Kidney (tissue), 14 donors: ENCODE data around the gene ANO4. TPM values are rescaled to one million over a fixed set of nuclear protein-coding genes. Genes with fewer than 3 reads are reported as not detected.
A peak's percentile ranks its signal among the peaks of the same experiment; 100 is the strongest.

ENCODE experiments used
- DNase-seq, 5 donors: peaks; one replicate each; pipeline ENCODE4 v3.0.0-alpha.2; 2013 to 2020
- FAIRE-seq: peaks from 2 replicates; lab custom pipeline; 2012; peaks lifted over from hg19 to GRCh38; lab: Jason Lieb, UNC
- H3K27ac ChIP-seq, 2 donors: one replicate each; pipeline ENCODE4 v1.7.0; 2013; ENCODE audit warnings: low read depth in 2 of 2, low read length in 2 of 2, inconsistent platforms in 1 of 2
- H3K27me3 ChIP-seq: one replicate; pipeline ENCODE4 v1.7.1; 2013; ENCODE audit warnings: low read length, inconsistent platforms; ENCODE audit not compliant: control insufficient read depth, insufficient read depth
- H3K36me3 ChIP-seq, 3 donors: one replicate each; pipeline versions ENCODE4 v1.7.0 to v1.7.1; 2013; ENCODE audit warnings: low read length in 3 of 3, control low read depth in 1 of 3, inconsistent platforms in 1 of 3; ENCODE audit not compliant: insufficient read depth in 3 of 3, control insufficient read depth in 2 of 3
- H3K4me1 ChIP-seq, 3 donors: one replicate each; pipeline versions ENCODE4 v1.7.0 to v1.7.1; 2013; ENCODE audit warnings: low read length in 3 of 3, inconsistent platforms in 1 of 3, low read depth in 1 of 3; ENCODE audit not compliant: control insufficient read depth in 2 of 3, insufficient read depth in 2 of 3
- H3K4me3 ChIP-seq, 3 donors: one replicate each; pipeline versions ENCODE4 v1.7.0 to v1.8.1; 2013; ENCODE audit warnings: low read length in 3 of 3, control low read depth in 1 of 3, inconsistent platforms in 1 of 3
- H3K9ac ChIP-seq, 3 donors: one replicate each; pipeline versions ENCODE4 v1.7.0 to v1.7.1; 2013; ENCODE audit warnings: low read length in 3 of 3, control low read depth in 1 of 3, inconsistent platforms in 1 of 3
- H3K9me3 ChIP-seq, 3 donors: one replicate each; pipeline versions ENCODE4 v1.7.0 to v1.7.1; 2013; ENCODE audit warnings: low read length in 3 of 3, control low read depth in 1 of 3, inconsistent platforms in 1 of 3; ENCODE audit not compliant: control insufficient read depth in 2 of 3, insufficient read depth in 1 of 3
- CTCF ChIP-seq: IDR thresholded peaks from 3 replicates; pipeline ENCODE4 v1.5.1; 2012; ENCODE audit warnings: mild to moderate bottlenecking, moderate library complexity, borderline replicate concordance; ENCODE audit not compliant: insufficient read depth; ENCODE audit errors: extremely low read depth
- intact Hi-C: fragments of 100-400 bp; cut with DNase I; formaldehyde crosslinking; loops from one replicate; pipeline ENCODE4 v1.11.1; 2022
- polyA plus RNA-seq: library from polyadenylated mRNA; stranded (reverse); fragments of 350-450 nt; fragmentation: Illumina TruSeq; extraction: RNeasy Lipid Tissue Mini Kit (QIAGEN cat#74804); gene quantifications from one replicate; pipeline ENCODE4 v1.2.3, GENCODE V29; 2014; ENCODE audit warnings: low read depth, low replicate concordance; ENCODE audit not compliant: insufficient read depth
- total RNA-seq: library from RNA; stranded (reverse); fragmentation: NEBNext Ultra II Directional; extraction: Animal tissue kit (Norgen Biotek cat#: 25700); gene quantifications from one replicate; pipeline ENCODE4 v1.2.1, GENCODE V29; 2021
- donor health status: control.
- donor health status: control.
- donor health status: control.
- donor health status: control.
- donor health status: control.
- donor health status: DM: yes; HTN: yes; CAD: no.
- donor health status: Normal renal cell carcinoma (clear cell type).

Gene ANO4
- total and polyA plus RNA-seq, 2 donors from 2014 or later: 0.82 to 2.9 TPM

- Histone ChIP-seq H3K9ac (no peak overlapping the region), H3K27ac (no peak overlapping the region), H3K4me3 (no peak overlapping the region), H3K27me3 (no peaks in the 10 kb centered on the region), H3K4me1 (no peaks in the 10 kb centered on the region), H3K9me3 (no peaks in the 10 kb centered on the region), H3K36me3 (no peaks in the 10 kb centered on the region)
- FAIRE-seq: no peak
- intact Hi-C loops: no loop called here
- TF ChIP-seq CTCF: no peak
- no peak for DNase-seq
These were observed 373.4 kb downstream of the ANO4 start for GRCh38 chr12:101168001-101168400.

- peak in 1 of 5 donors; percentile 20 for DNase-seq
- FAIRE-seq: no peak
- peak; percentile 27 for TF ChIP-seq CTCF
These were observed 377.7 kb downstream of the ANO4 start for GRCh38 chr12:101172316-101172715.

GRCh38 chr12:101173197-101173749 is 378.7 kb downstream of the ANO4 start:
- H3K4me3 ChIP-seq: no peak overlapping the region
- no peak for FAIRE-seq

More at GRCh38 chr12:101172316-101172715, 377.7 kb downstream of the ANO4 start:
- intact Hi-C loops: no loop called here
- Histone ChIP-seq H3K4me3 (no peak overlapping the region), H3K9ac (no peak overlapping the region), H3K27ac (no peak overlapping the region), H3K36me3 (no peaks in the 10 kb centered on the region), H3K27me3 (no peaks in the 10 kb centered on the region), H3K9me3 (no peaks in the 10 kb centered on the region), H3K4me1 (no peaks in the 10 kb centered on the region)

More at GRCh38 chr12:101173197-101173749, 378.7 kb downstream of the ANO4 start:
- H3K4me1 ChIP-seq: no peaks in the 10 kb centered on the region
- H3K9ac ChIP-seq: no peak overlapping the region
- intact Hi-C loops: no loop called here
- no peak for DNase-seq
- no peak overlapping the region for H3K27ac ChIP-seq
- H3K36me3 ChIP-seq: no peaks in the 10 kb centered on the region
- H3K9me3 ChIP-seq: no peaks in the 10 kb centered on the region
- no peaks in the 10 kb centered on the region for H3K27me3 ChIP-seq
- TF ChIP-seq CTCF: no peak
